CD14-positive monocyte (primary cell): ENCODE measurements around the gene CKS1B. TPM values are rescaled to one million over a fixed set of nuclear protein-coding genes. Genes with fewer than 3 reads are reported as not detected.

Experiments
- DNase-seq, 3 donors: peaks; one replicate each; pipeline ENCODE4 v3.0.0-alpha.2; 2011 to 2022
- H2AFZ ChIP-seq: 2 replicates; pipeline ENCODE4 v1.6.0; 2012; ENCODE audit warnings: mild to moderate bottlenecking, low read depth, low read length, inconsistent platforms; ENCODE audit not compliant: insufficient read depth, poor library complexity, severe bottlenecking
- H3K27ac ChIP-seq, 2 donors: 1 replicate in 1 of 2; 2 replicates in 1 of 2; pipeline ENCODE4 v1.5.1; 2012 to 2013; ENCODE audit warnings: low read length in 2 of 2, control low read depth in 1 of 2, inconsistent platforms in 1 of 2, low read depth in 1 of 2, mild to moderate bottlenecking in 1 of 2
- H3K27me3 ChIP-seq, 2 donors: one replicate each; pipeline versions ENCODE4 v1.6.0 to v1.6.1; 2011 to 2013; ENCODE audit warnings: low read length in 2 of 2; ENCODE audit not compliant: control insufficient read depth in 2 of 2, insufficient read depth in 2 of 2
- H3K36me3 ChIP-seq, 2 donors: replicated peaks in 1 of 2; 1 replicate in 1 of 2; 2 replicates in 1 of 2; pipeline versions ENCODE4 v1.5.1 to v1.6.1; 2012 to 2013; ENCODE audit warnings: low read length in 2 of 2, control low read depth in 1 of 2, inconsistent platforms in 1 of 2, mild to moderate bottlenecking in 1 of 2; ENCODE audit not compliant: insufficient read depth in 2 of 2, control insufficient read depth in 1 of 2
- H3K4me1 ChIP-seq, 2 donors: 1 replicate in 1 of 2; 2 replicates in 1 of 2; pipeline versions ENCODE4 v1.5.1 to v1.6.1; 2012 to 2013; ENCODE audit warnings: low read length in 2 of 2, control low read depth in 1 of 2, inconsistent platforms in 1 of 2, mild to moderate bottlenecking in 1 of 2, moderate library complexity in 1 of 2; ENCODE audit not compliant: insufficient read depth in 2 of 2, control insufficient read depth in 1 of 2
- H3K4me2 ChIP-seq: replicated peaks from 2 replicates; pipeline ENCODE3; 2012; ENCODE audit warnings: low read length, moderate library complexity, mild to moderate bottlenecking; ENCODE audit not compliant: poor library complexity, severe bottlenecking; ENCODE audit errors: extremely low read depth
- H3K4me3 ChIP-seq, 3 experiments: fragments of 200-600 bp in 1 of 3; sonication (generic) in 1 of 3; replicated peaks in 1 of 3; 1 replicate in 2 of 3; 2 replicates in 1 of 3; pipeline ENCODE4 v1.5.1; 2011 to 2013; ENCODE audit warnings: low read length in 3 of 3, mild to moderate bottlenecking in 3 of 3, control low read depth in 2 of 3, low read depth in 2 of 3, inconsistent platforms in 1 of 3, moderate library complexity in 1 of 3
- H3K79me2 ChIP-seq: 2 replicates; pipeline ENCODE4 v1.6.0; 2012; ENCODE audit warnings: mild to moderate bottlenecking, control low read depth, inconsistent platforms, low read length, moderate library complexity; ENCODE audit not compliant: insufficient read depth
- H3K9ac ChIP-seq: 2 replicates; pipeline ENCODE4 v1.6.0; 2017; ENCODE audit warnings: low read length, mild to moderate bottlenecking; ENCODE audit not compliant: insufficient read depth, poor library complexity, severe bottlenecking
- H3K9me3 ChIP-seq, 2 donors: replicated peaks in 1 of 2; 1 replicate in 1 of 2; 2 replicates in 1 of 2; pipeline versions ENCODE4 v1.5.1 to v1.6.1; 2012 to 2013; ENCODE audit warnings: low read length in 2 of 2, control low read depth in 1 of 2; ENCODE audit not compliant: control insufficient read depth in 1 of 2, insufficient read depth in 1 of 2
- H4K20me1 ChIP-seq: 2 replicates; pipeline ENCODE4 v1.6.0; 2012; ENCODE audit warnings: mild to moderate bottlenecking, low read length, control low read depth, moderate library complexity; ENCODE audit not compliant: insufficient read depth
- H3K27ac Mint-ChIP-seq, 7 donors: one replicate each; pipeline ENCODE4 v1.8.0; 2020; ENCODE audit warnings: mild to moderate bottlenecking in 7 of 7, mixed read lengths in 7 of 7, moderate library complexity in 6 of 7, inconsistent platforms in 2 of 7
- H3K27me3 Mint-ChIP-seq, 3 donors: one replicate each; pipeline ENCODE4 v1.8.0; 2021 to 2022; ENCODE audit warnings: low read depth in 3 of 3, mild to moderate bottlenecking in 3 of 3, mixed read lengths in 3 of 3, moderate library complexity in 3 of 3, inconsistent platforms in 1 of 3
- H3K36me3 Mint-ChIP-seq, 2 donors: one replicate each; pipeline ENCODE4 v1.8.0; 2020; ENCODE audit warnings: mixed read lengths in 2 of 2, inconsistent platforms in 1 of 2, mild to moderate bottlenecking in 1 of 2
- H3K4me1 Mint-ChIP-seq: one replicate; pipeline ENCODE4 v1.8.0; 2020; ENCODE audit warnings: mild to moderate bottlenecking, mixed read lengths
- H3K4me3 Mint-ChIP-seq, 2 donors: one replicate each; pipeline ENCODE4 v1.8.0; 2020; ENCODE audit warnings: mild to moderate bottlenecking in 2 of 2, mixed read lengths in 2 of 2, moderate library complexity in 1 of 2
- H3K9me3 Mint-ChIP-seq, 7 donors: one replicate each; pipeline ENCODE4 v1.8.0; 2020 to 2022; ENCODE audit warnings: mixed read lengths in 7 of 7, mild to moderate bottlenecking in 6 of 7, moderate library complexity in 6 of 7, inconsistent platforms in 2 of 7
- CTCF ChIP-seq: fragments of 200-600 bp; IDR thresholded peaks from one replicate; pipeline ENCODE4 v1.8.0; 2022; ENCODE audit warnings: antibody characterized with exemption, mild to moderate bottlenecking
- WGBS: methylation state at CpG from one replicate; pipeline ENCODE4 v1.1.5; 2013; ENCODE audit warnings: missing lambda C conversion rate; ENCODE audit not compliant: insufficient coverage; 5-methylcytosine and 5-hydroxymethylcytosine counted together
- intact Hi-C, 2 donors: fragments of 100-400 bp; cut with micrococcal nuclease; formaldehyde crosslinking; loops; one replicate each; pipeline versions ENCODE4 v1.15.0 to v1.15.1; 2023
- polyA plus RNA-seq, 3 donors: library from polyadenylated mRNA; depleted of rRNA in 1 of 3; unstranded in 2 of 3; stranded (reverse) in 1 of 3; fragments of 300-500 nt in 2 of 3; fragments of >200 nt in 1 of 3; fragmentation: Illumina TruSeq in 2 of 3; gene quantifications; 1 replicate in 2 of 3; 2 replicates in 1 of 3; pipeline ENCODE4 v1.2.3, GENCODE V29; 2012 to 2021

CKS1B gene
- polyA plus RNA-seq, 3 donors, result 9.4 to 22.6 (median 18.0) TPM

- Histone ChIP-seq H3K9me3 (no peaks in the 10 kb centered on the region), H3K36me3 (no peaks in the 10 kb centered on the region), H3K27ac (peak overlapping the region; percentile 91 to 99), H3K4me1 (peaks cover 55 to 74% of the 10 kb centered on the region in 2 donors), H3K4me2 (peak overlapping the region; percentile 100), H3K27me3 (no peaks in the 10 kb centered on the region), H3K4me3 (peak overlapping the region; percentile 84 to 100 (median 99)), H3K9ac (peak overlapping the region; percentile 85), H2AFZ (no peak overlapping the region), H4K20me1 (peaks cover 23% of the 10 kb centered on the region), H3K79me2 (peaks cover 92% of the 10 kb centered on the region)
- H3K4me1 Mint-ChIP-seq, result peaks cover 44% of the 10 kb centered on the region
- H3K36me3 Mint-ChIP-seq, result peaks cover 3 to 9% of the 10 kb centered on the region in 2 donors
- 40% methylated on average over 1 of the region's 5 CpGs for WGBS
- no peak for TF ChIP-seq CTCF
- no peaks in the 10 kb centered on the region for H3K9me3 Mint-ChIP-seq
- H3K4me3 Mint-ChIP-seq, result peak overlapping the region; percentile 95 to 98
- H3K27me3 Mint-ChIP-seq, result peaks cover 0 to 2% (median 0%) of the 10 kb centered on the region in 3 donors
- H3K27ac Mint-ChIP-seq, result peak overlapping the region; percentile 92 to 100 (median 98)
- intact Hi-C loops, result loop anchor here (5.0 kb wide), 4 partner anchors 32 to 58 kb away; partner anchors contain the start of genes ADAM15 (in 2 of the 2), PYGO2 (in 2 of the 2), CKS1B (in 1 of the 2) and EFNA4 (in 1 of the 2)
- no peak for DNase-seq
Observed at GRCh38 chr1:155004352-155005075, 30.0 kb downstream of the CKS1B start.

GRCh38 chr1:155005076-155006011 is 30.9 kb downstream of the CKS1B start:
- Histone ChIP-seq H4K20me1 (peaks cover 30% of the 10 kb centered on the region), H3K79me2 (peaks cover 95% of the 10 kb centered on the region), H3K4me1 (peaks cover 55 to 74% of the 10 kb centered on the region in 2 donors), H3K9ac (peak overlapping the region; percentile 85), H3K27me3 (no peaks in the 10 kb centered on the region), H3K36me3 (no peaks in the 10 kb centered on the region), H3K4me3 (peak overlapping the region; percentile 84 to 100 (median 99)), H3K9me3 (no peaks in the 10 kb centered on the region), H3K27ac (peak overlapping the region; percentile 91 to 99), H3K4me2 (peak overlapping the region; percentile 100), H2AFZ (no peak overlapping the region)
- H3K36me3 Mint-ChIP-seq, result peaks cover 3 to 16% of the 10 kb centered on the region in 2 donors
- intact Hi-C loops, result loop anchor here (2.0 to 5.0 kb wide), 3 partner anchors 33 to 47 kb away; partner anchors contain the start of genes SHC1 (in 2 of the 2), ADAM15 (in 1 of the 2) and CKS1B (in 1 of the 2)
- peaks cover 45% of the 10 kb centered on the region for H3K4me1 Mint-ChIP-seq
- H3K9me3 Mint-ChIP-seq, result no peaks in the 10 kb centered on the region
- no peaks in the 10 kb centered on the region for H3K27me3 Mint-ChIP-seq
- WGBS, result 25% methylated on average over 5 of the region's 17 CpGs
- H3K4me3 Mint-ChIP-seq, result peak overlapping the region; percentile 95 to 98
- TF ChIP-seq CTCF, result no peak
- DNase-seq, result peak; percentile 53 to 76 (median 56)
- peak overlapping the region; percentile 94 to 100 (median 99) for H3K27ac Mint-ChIP-seq
